Measurements from ENCODE around the gene DNAJC6. TPM values are rescaled to one million over a fixed set of nuclear protein-coding genes. Genes with fewer than 3 reads are reported as not detected.

The DNAJC6 gene
- total RNA-seq, 3 donors from 2014 or later (not counting 1 experiment from before 2014, with no cell fraction given): 0.77 to 1.2 (median 0.89) TPM

- no peaks in the 10 kb centered on the region for H3K9me3 ChIP-seq (ENCODE audit: control insufficient read depth, insufficient read depth, low read length)
- Mint-ChIP-seq H3K4me3 (no peak overlapping the region), H3K4me1 (no peaks in the 10 kb centered on the region), H3K27ac (no peak overlapping the region), H3K36me3 (no peaks in the 10 kb centered on the region), H3K27me3 (ENCODE audit: low read depth in 2 of 2) (peaks cover 7 to 16% of the 10 kb centered on the region in 2 donors), H3K9me3 (peaks cover 4 to 5% of the 10 kb centered on the region in 2 donors)
- no peak overlapping the region for H3K4me3 ChIP-seq (ENCODE audit: low read length)
- H3K27ac ChIP-seq (ENCODE audit: low read length): no peak overlapping the region
- no peak for TF ChIP-seq CTCF (IDR thresholded peaks at IDR 0.05)
- intact Hi-C loops (cut with micrococcal nuclease): no loop called here
- DNase-seq: no peak
- no peak for ATAC-seq
- no peaks in the 10 kb centered on the region for H3K36me3 ChIP-seq (ENCODE audit: control insufficient read depth, insufficient read depth, low read length)
- WGBS (ENCODE audit: insufficient coverage): 100% methylated on average over 1 of the region's 1 CpG
- H3K4me1 ChIP-seq (ENCODE audit: control insufficient read depth, insufficient read depth, low read length): no peaks in the 10 kb centered on the region
- no peaks in the 10 kb centered on the region for H3K27me3 ChIP-seq (ENCODE audit: control insufficient read depth, insufficient read depth, low read length)
Measured at GRCh38 chr1:65319754-65320153, 10.4 kb downstream of the DNAJC6 start.

DNA sequence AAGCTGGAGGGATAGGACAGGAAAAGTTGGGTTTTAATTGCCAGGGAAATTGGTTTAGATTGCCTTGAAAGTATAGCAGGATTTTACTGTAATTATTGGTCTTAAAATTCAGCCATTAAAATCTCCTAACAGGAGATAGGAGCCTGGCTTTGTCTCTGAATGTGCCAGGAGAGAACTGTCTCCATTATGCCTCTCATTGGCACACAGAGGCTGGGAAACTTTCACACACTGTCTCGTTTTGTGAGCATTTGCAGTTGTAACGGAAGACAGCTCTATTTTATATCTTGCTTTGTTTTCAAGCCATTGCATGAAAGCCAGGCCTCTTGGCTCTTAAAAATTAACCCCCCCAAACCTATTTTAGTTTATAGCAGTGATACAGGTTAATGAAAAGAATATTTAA lies 12.5 kb downstream of the DNAJC6 start:
- no peaks in the 10 kb centered on the region for H3K36me3 ChIP-seq (ENCODE audit: control insufficient read depth, insufficient read depth, low read length)
- 28% methylated on average over 2 of the region's 2 CpGs for WGBS (ENCODE audit: insufficient coverage)
- H3K4me3 ChIP-seq (ENCODE audit: low read length): no peak overlapping the region
- H3K4me1 ChIP-seq (ENCODE audit: control insufficient read depth, insufficient read depth, low read length): no peaks in the 10 kb centered on the region
- H3K36me3 Mint-ChIP-seq: no peaks in the 10 kb centered on the region
- DNase-seq (no peak), ATAC-seq (no peak)
- H3K27me3 Mint-ChIP-seq (ENCODE audit: low read depth in 2 of 2): peaks cover 8 to 10% of the 10 kb centered on the region in 2 donors
- no peak for TF ChIP-seq CTCF (IDR thresholded peaks at IDR 0.05)
- no peaks in the 10 kb centered on the region for H3K9me3 ChIP-seq (ENCODE audit: control insufficient read depth, insufficient read depth, low read length)
- no peaks in the 10 kb centered on the region for H3K4me1 Mint-ChIP-seq
- no peak overlapping the region for H3K4me3 Mint-ChIP-seq
- no peak overlapping the region for H3K27ac ChIP-seq (ENCODE audit: low read length)
- H3K27ac Mint-ChIP-seq: no peak overlapping the region
- intact Hi-C loops (cut with micrococcal nuclease): no loop called here
- H3K9me3 Mint-ChIP-seq: peaks cover 4 to 5% of the 10 kb centered on the region in 2 donors
- no peaks in the 10 kb centered on the region for H3K27me3 ChIP-seq (ENCODE audit: control insufficient read depth, insufficient read depth, low read length)

DNA sequence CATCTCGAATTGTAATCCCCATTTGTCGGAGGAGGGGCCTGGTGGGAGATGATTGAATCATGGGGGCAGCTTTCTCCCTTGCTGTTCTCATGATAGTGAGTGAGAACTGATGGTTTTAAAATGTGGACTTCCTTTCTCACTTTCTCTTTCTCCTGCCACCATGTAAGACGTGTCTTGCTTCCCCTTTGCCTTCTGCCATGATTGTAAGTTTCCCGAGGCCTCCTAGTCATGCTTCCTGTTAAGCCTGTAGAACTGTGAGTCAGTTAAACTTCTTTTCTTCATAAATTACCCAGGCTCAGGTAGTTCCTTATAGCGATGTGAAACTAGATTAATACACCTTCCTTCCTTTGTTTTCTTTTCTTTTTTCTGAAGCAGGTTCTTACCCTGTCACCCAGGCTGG lies 13.9 kb downstream of the DNAJC6 start:
- no peak for ATAC-seq
- no peak overlapping the region for H3K27ac ChIP-seq (ENCODE audit: low read length)
- no peaks in the 10 kb centered on the region for H3K9me3 ChIP-seq (ENCODE audit: control insufficient read depth, insufficient read depth, low read length)
- Mint-ChIP-seq H3K4me3 (no peak overlapping the region), H3K9me3 (peaks cover 4 to 5% of the 10 kb centered on the region in 2 donors), H3K27me3 (ENCODE audit: low read depth in 2 of 2) (peaks cover 10% of the 10 kb centered on the region in 2 donors), H3K4me1 (no peaks in the 10 kb centered on the region), H3K27ac (no peak overlapping the region), H3K36me3 (no peaks in the 10 kb centered on the region)
- no peaks in the 10 kb centered on the region for H3K36me3 ChIP-seq (ENCODE audit: control insufficient read depth, insufficient read depth, low read length)
- no peak for DNase-seq
- intact Hi-C loops (cut with micrococcal nuclease): no loop called here
- TF ChIP-seq CTCF (IDR thresholded peaks at IDR 0.05): no peak
- 55% methylated on average over 5 of the region's 5 CpGs for WGBS (ENCODE audit: insufficient coverage)
- H3K4me3 ChIP-seq (ENCODE audit: low read length): no peak overlapping the region
- H3K4me1 ChIP-seq (ENCODE audit: control insufficient read depth, insufficient read depth, low read length): no peaks in the 10 kb centered on the region
- no peaks in the 10 kb centered on the region for H3K27me3 ChIP-seq (ENCODE audit: control insufficient read depth, insufficient read depth, low read length)

GRCh38 chr1:65330021-65330420 lies 20.7 kb downstream of the DNAJC6 start:
- no peaks in the 10 kb centered on the region for H3K27me3 ChIP-seq (ENCODE audit: control insufficient read depth, insufficient read depth, low read length)
- no peak overlapping the region for H3K4me3 Mint-ChIP-seq
- H3K4me1 ChIP-seq (ENCODE audit: control insufficient read depth, insufficient read depth, low read length): no peaks in the 10 kb centered on the region
- no peak overlapping the region for H3K4me3 ChIP-seq (ENCODE audit: low read length)
- ATAC-seq (no peak), DNase-seq (no peak)
- H3K36me3 Mint-ChIP-seq: no peaks in the 10 kb centered on the region
- H3K36me3 ChIP-seq (ENCODE audit: control insufficient read depth, insufficient read depth, low read length): no peaks in the 10 kb centered on the region
- H3K4me1 Mint-ChIP-seq: no peaks in the 10 kb centered on the region
- WGBS (ENCODE audit: insufficient coverage): 94% methylated on average over 1 of the region's 1 CpG
- H3K27me3 Mint-ChIP-seq (ENCODE audit: low read depth in 2 of 2): peaks cover 0 to 15% of the 10 kb centered on the region in 2 donors
- H3K27ac ChIP-seq (ENCODE audit: low read length): no peak overlapping the region
- H3K27ac Mint-ChIP-seq: no peak overlapping the region
- TF ChIP-seq CTCF (IDR thresholded peaks at IDR 0.05): no peak
- no peaks in the 10 kb centered on the region for H3K9me3 Mint-ChIP-seq
- H3K9me3 ChIP-seq (ENCODE audit: control insufficient read depth, insufficient read depth, low read length): no peaks in the 10 kb centered on the region
- intact Hi-C loops (cut with micrococcal nuclease): no loop called here

Measured in natural killer cell (primary cell).